DOHH2 (cell line): ENCODE measurements around the gene RALBP1.

Source experiments
- H3F3A ChIP-seq: fragments of 200-600 bp; sonication (generic), shearing (Covaris generic); 2 replicates; pipeline ENCODE4 v1.6.0; 2016; ENCODE audit warnings: antibody characterized with exemption, mild to moderate bottlenecking; ENCODE audit not compliant: control insufficient read depth, insufficient read depth
- H3K27ac ChIP-seq: fragments of 200-600 bp; sonication (generic); 2 replicates; pipeline ENCODE4 v1.5.1; 2014; ENCODE audit warnings: low read depth, mild to moderate bottlenecking, low read length, moderate library complexity
- H3K27me3 ChIP-seq: fragments of 200-600 bp; sonication (generic); 2 replicates; pipeline ENCODE4 v1.6.1; 2014; ENCODE audit warnings: mild to moderate bottlenecking, low read length, mixed read lengths; ENCODE audit not compliant: control insufficient read depth
- H3K36me3 ChIP-seq: fragments of 200-600 bp; sonication (generic); 2 replicates; pipeline ENCODE4 v1.6.1; 2014; ENCODE audit warnings: mild to moderate bottlenecking, low read length, moderate library complexity, mixed read lengths; ENCODE audit not compliant: control insufficient read depth
- H3K4me1 ChIP-seq: fragments of 200-600 bp; sonication (generic); 2 replicates; pipeline ENCODE4 v1.6.1; 2014; ENCODE audit warnings: mild to moderate bottlenecking, low read length, mixed read lengths; ENCODE audit not compliant: control insufficient read depth
- H3K4me2 ChIP-seq: fragments of 200-600 bp; sonication (generic); 2 replicates; pipeline ENCODE4 v1.6.0; 2014; ENCODE audit warnings: mild to moderate bottlenecking, low read length, moderate library complexity
- H3K4me3 ChIP-seq: fragments of 200-600 bp; sonication (generic); 2 replicates; pipeline ENCODE4 v1.5.1; 2014; ENCODE audit warnings: mild to moderate bottlenecking, low read length, mixed read lengths
- H3K79me2 ChIP-seq: fragments of 200-600 bp; sonication (generic); 2 replicates; pipeline ENCODE4 v1.6.1; 2014; ENCODE audit warnings: mild to moderate bottlenecking, low read length, mixed read lengths; ENCODE audit not compliant: control insufficient read depth
- H3K9me2 ChIP-seq: fragments of 200-600 bp; sonication (generic); replicated peaks from 2 replicates; pipeline ENCODE4 v1.6.1; 2014; ENCODE audit warnings: mild to moderate bottlenecking, low read length, mixed read lengths; ENCODE audit not compliant: control insufficient read depth
- H3K9me3 ChIP-seq: fragments of 200-600 bp; sonication (generic); 2 replicates; pipeline ENCODE4 v1.6.1; 2014; ENCODE audit warnings: antibody characterized with exemption, low read length, mixed read lengths; ENCODE audit not compliant: control insufficient read depth, insufficient read depth
- H4K20me1 ChIP-seq: fragments of 200-600 bp; sonication (generic); 2 replicates; pipeline ENCODE4 v1.6.0; 2014; ENCODE audit warnings: low read depth, mild to moderate bottlenecking, antibody characterized with exemption, low read length, moderate library complexity; ENCODE audit not compliant: control insufficient read depth, insufficient read depth
- EZH2phosphoT487 ChIP-seq: fragments of 200-600 bp; sonication (generic); IDR thresholded peaks from 2 replicates; pipeline ENCODE4 v1.6.1; 2017; ENCODE audit warnings: borderline replicate concordance, mild to moderate bottlenecking, antibody characterized with exemption, low read length, moderate library complexity, mixed read lengths
- TF ChIP-seq, protein P1 (sequence below): fragments of 200-600 bp; sonication (generic); IDR thresholded peaks from one replicate; pipeline ENCODE4 v1.5.1; 2014; ENCODE audit warnings: antibody characterized with exemption, mild to moderate bottlenecking, low read depth, low read length; ENCODE audit not compliant: poor library complexity, severe bottlenecking

The RALBP1 gene

DNA sequence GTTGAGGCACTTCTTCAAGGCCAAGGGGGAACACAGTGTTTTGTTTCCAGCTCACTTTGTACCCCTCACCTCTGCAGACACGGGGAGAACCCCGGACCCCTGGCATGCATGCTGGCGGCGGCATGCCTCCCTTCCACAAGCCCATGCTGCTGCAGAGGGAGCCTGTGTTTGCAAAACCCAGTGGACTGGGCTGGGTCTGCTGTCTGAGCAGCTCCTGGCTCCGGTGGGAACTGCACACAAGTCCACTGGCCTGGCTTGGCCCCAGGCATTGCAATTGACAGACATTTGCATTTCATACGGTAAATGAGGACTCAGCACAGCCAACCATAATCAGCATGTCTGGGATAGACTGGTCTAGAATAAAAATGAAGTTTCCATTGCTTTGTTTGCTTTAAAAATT is 62.4 kb downstream of the RALBP1 start:
- H3K4me3 ChIP-seq = no peak overlapping the region
- H3K9me3 ChIP-seq = no peaks in the 10 kb centered on the region
- peaks cover 36% of the 10 kb centered on the region; the same call in 1 of the 2 replicates for H3K36me3 ChIP-seq
- no peaks in the 10 kb centered on the region for H3K4me1 ChIP-seq
- no peaks in the 10 kb centered on the region for H3F3A ChIP-seq
- no peak overlapping the region for H3K4me2 ChIP-seq
- no peak overlapping the region for H3K27ac ChIP-seq
- TF ChIP-seq EZH2phosphoT487 = no peak
- TF ChIP-seq, protein P1, sequence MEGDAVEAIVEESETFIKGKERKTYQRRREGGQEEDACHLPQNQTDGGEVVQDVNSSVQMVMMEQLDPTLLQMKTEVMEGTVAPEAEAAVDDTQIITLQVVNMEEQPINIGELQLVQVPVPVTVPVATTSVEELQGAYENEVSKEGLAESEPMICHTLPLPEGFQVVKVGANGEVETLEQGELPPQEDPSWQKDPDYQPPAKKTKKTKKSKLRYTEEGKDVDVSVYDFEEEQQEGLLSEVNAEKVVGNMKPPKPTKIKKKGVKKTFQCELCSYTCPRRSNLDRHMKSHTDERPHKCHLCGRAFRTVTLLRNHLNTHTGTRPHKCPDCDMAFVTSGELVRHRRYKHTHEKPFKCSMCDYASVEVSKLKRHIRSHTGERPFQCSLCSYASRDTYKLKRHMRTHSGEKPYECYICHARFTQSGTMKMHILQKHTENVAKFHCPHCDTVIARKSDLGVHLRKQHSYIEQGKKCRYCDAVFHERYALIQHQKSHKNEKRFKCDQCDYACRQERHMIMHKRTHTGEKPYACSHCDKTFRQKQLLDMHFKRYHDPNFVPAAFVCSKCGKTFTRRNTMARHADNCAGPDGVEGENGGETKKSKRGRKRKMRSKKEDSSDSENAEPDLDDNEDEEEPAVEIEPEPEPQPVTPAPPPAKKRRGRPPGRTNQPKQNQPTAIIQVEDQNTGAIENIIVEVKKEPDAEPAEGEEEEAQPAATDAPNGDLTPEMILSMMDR = no peak
- no peaks in the 10 kb centered on the region for H4K20me1 ChIP-seq
- H3K27me3 ChIP-seq = no peaks in the 10 kb centered on the region
- H3K9me2 ChIP-seq = no peaks in the 10 kb centered on the region
- no peaks in the 10 kb centered on the region for H3K79me2 ChIP-seq

DNA sequence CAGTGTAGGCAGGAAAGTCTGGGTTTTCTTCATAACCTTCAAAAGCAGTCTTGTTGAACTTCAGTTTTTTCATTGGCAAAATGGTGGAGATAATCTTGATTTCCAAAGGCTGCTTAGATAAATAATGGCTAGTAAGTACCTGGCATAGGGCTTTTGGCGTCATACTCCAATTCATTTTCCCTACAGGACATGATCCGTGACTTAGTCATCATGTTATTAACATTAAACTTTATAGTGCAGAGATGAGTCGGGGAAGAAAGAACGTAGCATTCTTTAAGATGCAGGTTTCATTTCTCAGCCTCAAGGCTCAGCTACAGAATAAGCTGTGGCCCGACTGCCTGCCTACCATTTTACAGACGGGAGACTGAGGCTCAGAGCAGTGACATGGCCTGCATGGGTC is 64.0 kb downstream of the RALBP1 start:
- no peaks in the 10 kb centered on the region for H3K9me3 ChIP-seq
- no peaks in the 10 kb centered on the region for H3K4me1 ChIP-seq
- H3K27ac ChIP-seq = no peak overlapping the region
- H3K27me3 ChIP-seq = no peaks in the 10 kb centered on the region
- no peaks in the 10 kb centered on the region for H3K79me2 ChIP-seq
- H3K36me3 ChIP-seq = peaks cover 29% of the 10 kb centered on the region; the same call in 1 of the 2 replicates
- no peak overlapping the region for H3K4me2 ChIP-seq
- H3K4me3 ChIP-seq = no peak overlapping the region
- TF ChIP-seq, protein P1 = no peak
- no peak for TF ChIP-seq EZH2phosphoT487
- H3F3A ChIP-seq = no peaks in the 10 kb centered on the region
- no peaks in the 10 kb centered on the region for H4K20me1 ChIP-seq
- no peaks in the 10 kb centered on the region for H3K9me2 ChIP-seq

DNA sequence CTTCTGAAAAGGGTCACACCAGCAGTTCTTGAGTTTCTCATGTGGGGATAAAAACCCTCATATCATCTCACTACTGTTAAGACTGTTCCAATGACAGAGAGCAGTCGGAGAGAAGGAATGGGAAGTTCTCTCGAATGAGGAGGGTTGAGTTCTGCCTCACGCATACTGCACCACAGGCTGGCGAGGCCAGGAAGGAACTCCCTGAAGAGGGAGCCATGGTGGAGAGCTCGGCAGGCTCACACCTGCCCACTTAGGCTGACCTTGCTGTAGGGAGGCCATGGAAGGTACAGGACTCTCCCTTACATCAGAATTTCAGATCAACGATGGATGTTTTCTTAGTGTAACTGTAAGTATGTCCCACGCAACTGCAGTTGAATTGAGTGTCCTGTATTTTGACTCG is 64.6 kb downstream of the RALBP1 start:
- Histone ChIP-seq H3K9me3 (no peaks in the 10 kb centered on the region), H3K9me2 (no peaks in the 10 kb centered on the region), H3K36me3 (peaks cover 22% of the 10 kb centered on the region; the same call in 1 of the 2 replicates), H3K27me3 (no peaks in the 10 kb centered on the region), H3K79me2 (no peaks in the 10 kb centered on the region), H3K27ac (no peak overlapping the region), H3K4me2 (no peak overlapping the region), H3F3A (no peaks in the 10 kb centered on the region), H3K4me3 (no peak overlapping the region), H3K4me1 (no peaks in the 10 kb centered on the region), H4K20me1 (no peaks in the 10 kb centered on the region)
- TF ChIP-seq, protein P1 = no peak
- TF ChIP-seq EZH2phosphoT487 = no peak
